Ovary (tissue), 9 donors: ENCODE data around the gene NEO1. TPM values are rescaled to one million over a fixed set of nuclear protein-coding genes. Genes with fewer than 3 reads are reported as not detected.

Source experiments
- DNase-seq, 5 donors: peaks; one replicate each; pipeline ENCODE4 v3.0.0-alpha.2; 2019 to 2020
- H3K27ac ChIP-seq, 2 donors: fragments of 200-600 bp; one replicate each; pipeline versions ENCODE4 v1.5.1 to v1.8.0; 2019 to 2022
- H3K27me3 ChIP-seq: fragments of 200-600 bp; one replicate; pipeline ENCODE4 v1.8.0; 2022
- H3K36me3 ChIP-seq: fragments of 200-600 bp; sonication (generic); one replicate; pipeline ENCODE4 v1.5.1; 2019
- H3K4me1 ChIP-seq: one replicate; pipeline ENCODE4 v1.8.1; 2013; ENCODE audit warnings: mild to moderate bottlenecking, moderate library complexity; ENCODE audit not compliant: insufficient read depth
- H3K4me3 ChIP-seq: fragments of 200-600 bp; sonication (generic); one replicate; pipeline ENCODE4 v1.5.1; 2017
- H3K9me3 ChIP-seq, 2 donors: fragments of 200-600 bp in 1 of 2; sonication (generic) in 1 of 2; one replicate each; pipeline versions ENCODE4 v1.5.1 to v1.8.1; 2013 to 2019; ENCODE audit warnings: mild to moderate bottlenecking in 1 of 2, moderate library complexity in 1 of 2
- CTCF ChIP-seq, 3 donors: fragments of 450-650 bp in 2 of 3; fragments of 200-600 bp in 1 of 3; IDR thresholded peaks; one replicate each; pipeline versions ENCODE4 v1.5.1 to v1.8.0; 2016 to 2022; ENCODE audit warnings: antibody characterized with exemption in 3 of 3, mild to moderate bottlenecking in 1 of 3
- EP300 ChIP-seq: sonication (generic); formaldehyde crosslinking; IDR thresholded peaks from one replicate; pipeline ENCODE4 v1.6.1; 2017; ENCODE audit warnings: antibody characterized with exemption
- POLR2A ChIP-seq: fragments of 450-650 bp; IDR thresholded peaks from one replicate; pipeline ENCODE4 v1.6.1; 2017; ENCODE audit warnings: antibody characterized with exemption, mild to moderate bottlenecking, moderate library complexity
- WGBS, 3 donors: extraction: QIAGEN DNeasy Blood & Tissue Kit in 1 of 3; methylation state at CpG; one replicate each; pipeline versions ENCODE4 v1.1.5 to v1.1.7; 2013 to 2017; 5-methylcytosine and 5-hydroxymethylcytosine counted together
- intact Hi-C, 4 donors: fragments of 100-400 bp; cut with DNase I; formaldehyde crosslinking; loops; one replicate each; pipeline versions ENCODE4 v1.11.0 to v1.15.1; 2022 to 2023
- polyA plus RNA-seq, 2 donors: library from polyadenylated mRNA; stranded (reverse); fragments of 200-250 nt in 1 of 2; fragments of 350-450 nt in 1 of 2; fragmentation: Illumina TruSeq in 1 of 2; extraction: RNeasy Lipid Tissue Mini Kit (QIAGEN cat#74804) in 1 of 2; gene quantifications; one replicate each; pipeline ENCODE4 v1.2.3, GENCODE V29; 2013 to 2014
- total RNA-seq, 7 donors: library from RNA; depleted of rRNA in 2 of 7; stranded (reverse); fragments of >200 nt in 2 of 7; fragmentation: NEBNext Ultra II Directional in 3 of 7; extraction: Animal tissue kit (Norgen Biotek cat#: 25700) in 3 of 7; gene quantifications; one replicate each; pipeline versions ENCODE4 v1.1.0 to v1.2.4, GENCODE V29; 2016 to 2023
- donor health status: DM: no; HTN: no; CAD: no; lungs with moderate emphysema.
- donor health status: DM: no; HTN: no; CAD: no.
- donor health status: Bipolar disorder and iron deficiency.
- donor health status: DM: yes; HTN: yes; CAD: no.
- donor health status: DM: no; HTN: no; CAD: no.
- donor health status: DM: yes; HTN: yes; CAD: no.

Gene NEO1
- total and polyA plus RNA-seq, 9 donors, result 22.8 to 54.7 (median 40.7) TPM

DNA sequence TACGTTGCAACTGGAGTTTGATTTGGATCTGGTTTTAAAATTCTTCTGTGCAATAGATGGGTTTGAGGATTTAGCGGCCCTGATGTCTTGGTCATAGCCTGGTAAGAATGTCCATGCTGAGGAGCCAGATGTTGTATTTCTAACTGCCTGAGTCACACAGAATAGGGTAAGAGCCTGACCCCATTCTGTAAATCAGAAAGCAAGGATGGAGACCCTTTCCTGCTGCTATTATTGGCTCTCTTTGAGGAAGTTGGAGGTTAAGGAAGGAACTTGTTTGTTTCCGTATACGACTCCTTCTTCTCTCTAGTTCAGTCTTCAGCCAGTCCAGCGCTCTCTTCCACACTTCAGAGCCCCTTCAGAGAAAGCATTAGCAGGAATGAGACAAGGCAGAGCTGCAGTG lies 251.4 kb downstream of the NEO1 start:
- no peaks in the 10 kb centered on the region for H3K9me3 ChIP-seq
- no peak overlapping the region for H3K4me3 ChIP-seq
- no peak overlapping the region for H3K27ac ChIP-seq
- H3K27me3 ChIP-seq, result no peaks in the 10 kb centered on the region
- intact Hi-C loops, result no loop called here
- no peak for DNase-seq
- H3K36me3 ChIP-seq, result no peaks in the 10 kb centered on the region
- 81 to 87% (median 87%) methylated on average over 5 of the region's 5 CpGs for WGBS, 3 donors
- TF ChIP-seq POLR2A (no peak), CTCF (IDR thresholded peaks at IDR 0.05) (no peak), EP300 (no peak)
- no peaks in the 10 kb centered on the region for H3K4me1 ChIP-seq

DNA sequence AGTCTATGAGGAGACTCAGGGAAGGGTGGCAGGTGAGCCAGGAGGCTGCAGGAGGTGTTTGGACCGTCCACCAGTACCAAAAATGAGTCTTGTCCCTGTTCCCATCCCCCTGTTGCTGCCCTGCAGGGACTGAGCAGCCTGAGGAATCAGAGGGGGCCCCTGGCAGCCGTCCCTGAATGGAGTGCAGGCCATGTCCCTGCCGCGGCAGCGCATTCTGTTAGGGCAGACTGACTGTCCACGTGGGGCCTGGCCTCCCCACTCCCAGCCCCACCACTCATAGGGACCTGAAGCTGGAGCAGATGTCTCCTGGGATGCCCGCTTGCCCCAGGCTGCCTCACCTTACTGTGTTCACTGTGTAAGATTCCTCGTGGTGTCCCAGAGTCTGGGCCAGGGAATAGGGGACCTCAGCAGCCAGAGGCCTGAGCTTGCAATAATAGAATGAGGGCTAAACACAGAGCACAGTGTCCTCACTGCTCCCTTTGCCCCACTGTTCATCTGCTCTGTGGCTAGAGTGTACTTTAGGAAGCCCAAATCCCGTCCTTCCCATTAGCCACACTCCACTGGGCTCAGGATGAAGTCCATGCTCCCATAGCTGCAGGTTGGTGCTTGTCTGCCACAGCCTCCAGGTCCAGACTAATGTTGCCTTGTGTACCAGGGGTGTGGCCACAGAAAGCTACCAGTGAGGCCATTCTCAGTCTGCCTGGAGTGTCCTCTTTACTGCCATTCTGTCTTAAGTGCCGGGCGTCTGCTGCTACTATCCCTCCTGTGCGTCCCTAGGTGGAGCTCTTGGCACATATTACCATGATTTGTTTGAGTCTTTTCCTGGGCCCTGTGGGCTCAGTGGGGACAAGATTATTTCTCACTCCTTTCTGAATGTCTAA lies 253.3 kb downstream of the NEO1 start:
- no peaks in the 10 kb centered on the region for H3K36me3 ChIP-seq
- intact Hi-C loops, result no loop called here
- DNase-seq, result no peak

GRCh38 chr15:73308305-73308704 lies 256.0 kb downstream of the NEO1 start:
- intact Hi-C loops, result no loop called here
- Histone ChIP-seq H3K27ac (no peak overlapping the region), H3K4me3 (no peak overlapping the region), H3K4me1 (no peaks in the 10 kb centered on the region), H3K36me3 (no peaks in the 10 kb centered on the region), H3K27me3 (no peaks in the 10 kb centered on the region), H3K9me3 (no peaks in the 10 kb centered on the region)
- DNase-seq, result no peak
- 91 to 94% (median 94%) methylated on average over 8 of the region's 8 CpGs for WGBS, 3 donors
- TF ChIP-seq CTCF (IDR thresholded peaks at IDR 0.05) (no peak), POLR2A (no peak)

More for the DNA sequence above, 253.3 kb downstream of the NEO1 start:
- Histone ChIP-seq H3K27ac (no peak overlapping the region), H3K4me1 (no peaks in the 10 kb centered on the region), H3K4me3 (no peak overlapping the region), H3K9me3 (no peaks in the 10 kb centered on the region), H3K27me3 (no peaks in the 10 kb centered on the region)
- 74 to 86% (median 77%) methylated on average over 12 of the region's 12 CpGs for WGBS, 3 donors
- TF ChIP-seq EP300, result no peak
- TF ChIP-seq POLR2A, result no peak
- no peak for TF ChIP-seq CTCF (IDR thresholded peaks at IDR 0.05)

DNA sequence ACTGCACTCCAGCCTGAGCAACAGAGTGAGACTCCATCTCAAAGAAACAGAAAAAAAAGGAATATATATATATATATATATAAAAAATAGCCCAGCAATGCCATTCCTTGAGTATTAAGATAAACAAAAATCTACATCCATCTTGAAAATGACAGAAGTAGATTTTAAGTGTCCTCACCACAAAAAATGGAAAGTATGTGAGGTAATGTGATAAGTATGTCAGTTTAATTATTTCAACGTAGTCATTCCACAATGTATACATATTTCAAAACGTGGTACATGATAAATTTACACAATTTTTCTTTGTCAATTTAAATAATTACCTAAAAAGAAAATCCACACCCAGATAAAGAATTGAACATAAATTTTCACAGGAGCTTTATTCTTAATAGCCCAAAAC lies 261.6 kb downstream of the NEO1 start:
- WGBS, 3 donors, result 56 to 67% (median 60%) methylated on average over 2 of the region's 2 CpGs
- H3K9me3 ChIP-seq, result no peaks in the 10 kb centered on the region
- DNase-seq, result no peak
- no peak overlapping the region for H3K4me3 ChIP-seq
- H3K27ac ChIP-seq, result no peak overlapping the region
- intact Hi-C loops, result no loop called here
- no peaks in the 10 kb centered on the region for H3K4me1 ChIP-seq
- H3K36me3 ChIP-seq, result no peaks in the 10 kb centered on the region
- TF ChIP-seq EP300, result no peak
- TF ChIP-seq CTCF (IDR thresholded peaks at IDR 0.05), result no peak
- TF ChIP-seq POLR2A, result no peak
- peaks cover 2% of the 10 kb centered on the region for H3K27me3 ChIP-seq
